SU-DHL-6 (cell line): ENCODE measurements around the gene RNF168.

Source experiments
- H2AFZ ChIP-seq: fragments of 200-600 bp; sonication (generic); 2 replicates; pipeline ENCODE4 v1.6.1; 2014; ENCODE audit warnings: low read depth, mild to moderate bottlenecking, moderate library complexity, mixed read lengths, antibody characterized with exemption, low read length; ENCODE audit not compliant: severe bottlenecking
- H3F3A ChIP-seq: fragments of 200-600 bp; shearing (Covaris generic); 2 replicates; pipeline ENCODE4 v1.6.0; 2016; ENCODE audit warnings: antibody characterized with exemption, mild to moderate bottlenecking; ENCODE audit not compliant: insufficient read depth
- H3K27ac ChIP-seq: fragments of 200-600 bp; sonication (generic); 2 replicates; pipeline ENCODE4 v1.5.1; 2016; ENCODE audit warnings: low read depth, mild to moderate bottlenecking, low read length, moderate library complexity, mixed read lengths
- H3K27me3 ChIP-seq: fragments of 200-600 bp; sonication (generic), shearing (Covaris generic); 2 replicates; pipeline ENCODE4 v1.6.0; 2014; ENCODE audit warnings: mild to moderate bottlenecking, low read length
- H3K36me3 ChIP-seq: fragments of 200-600 bp; sonication (generic); 2 replicates; pipeline ENCODE4 v1.6.1; 2014; ENCODE audit warnings: mild to moderate bottlenecking, low read length, mixed read lengths
- H3K4me2 ChIP-seq: fragments of 300-600, 200-600 bp; shearing (Covaris generic), sonication (generic); 2 replicates; pipeline ENCODE4 v1.6.0; 2014; ENCODE audit warnings: low read length, low read depth, mild to moderate bottlenecking; ENCODE audit not compliant: poor library complexity, severe bottlenecking
- H3K4me3 ChIP-seq: fragments of 200-600 bp; sonication (generic); 2 replicates; pipeline ENCODE4 v1.5.1; 2014; ENCODE audit warnings: antibody characterized with exemption, low read length, mild to moderate bottlenecking, mixed read lengths; ENCODE audit not compliant: insufficient read depth, poor library complexity, severe bottlenecking
- H3K79me2 ChIP-seq: fragments of 200-600 bp; sonication (generic); 2 replicates; pipeline ENCODE4 v1.6.1; 2014; ENCODE audit warnings: mild to moderate bottlenecking, low read length, moderate library complexity; ENCODE audit not compliant: insufficient read depth
- H3K9ac ChIP-seq: fragments of 200-600 bp; sonication (generic); 2 replicates; pipeline ENCODE4 v1.7.0; 2014; ENCODE audit warnings: mild to moderate bottlenecking, low read length
- H3K9me2 ChIP-seq: fragments of 200-600 bp; sonication (generic); replicated peaks from 2 replicates; pipeline ENCODE4 v1.6.1; 2014; ENCODE audit warnings: low read length; ENCODE audit not compliant: insufficient read depth
- H3K9me3 ChIP-seq: fragments of 200-600 bp; sonication (generic); 2 replicates; pipeline ENCODE4 v1.6.1; 2014; ENCODE audit warnings: low read length, mixed read lengths; ENCODE audit not compliant: insufficient read depth
- H4K20me1 ChIP-seq: fragments of 200-600 bp; sonication (generic); 2 replicates; pipeline ENCODE4 v1.6.1; 2014; ENCODE audit warnings: low read depth, mild to moderate bottlenecking, antibody characterized with exemption, low read length, moderate library complexity, mixed read lengths
- CTCF ChIP-seq: fragments of 200-600 bp; sonication (generic); IDR thresholded peaks from one replicate; pipeline ENCODE4 v1.5.1; 2017; ENCODE audit warnings: antibody characterized with exemption, mild to moderate bottlenecking, low read length, moderate library complexity; ENCODE audit not compliant: insufficient read depth, poor library complexity, severe bottlenecking
- EZH2phosphoT487 ChIP-seq: fragments of 200-600 bp; sonication (generic), shearing (Covaris generic); conservative IDR thresholded peaks from 2 replicates; pipeline ENCODE4 v1.6.1; 2018; ENCODE audit warnings: mild to moderate bottlenecking, antibody characterized with exemption, low read length, moderate library complexity, mixed read lengths

RNF168 gene

GRCh38 chr3:196498297-196498696 is 5.3 kb downstream of the RNF168 start:
- H3K4me3 ChIP-seq = no peak overlapping the region
- no peak overlapping the region for H3K4me2 ChIP-seq
- H3K36me3 ChIP-seq = peaks cover 14% of the 10 kb centered on the region; the same call in 1 of the 2 replicates
- no peak overlapping the region for H3K9ac ChIP-seq
- H2AFZ ChIP-seq = no peak overlapping the region
- H3F3A ChIP-seq = peaks cover 3% of the 10 kb centered on the region
- no peaks in the 10 kb centered on the region for H3K9me2 ChIP-seq
- H3K27me3 ChIP-seq = no peaks in the 10 kb centered on the region
- peaks cover 100% of the 10 kb centered on the region for H3K79me2 ChIP-seq
- H3K9me3 ChIP-seq = no peaks in the 10 kb centered on the region
- TF ChIP-seq CTCF (no peak), EZH2phosphoT487 (no peak)
- peaks cover 10% of the 10 kb centered on the region; the same call in 1 of the 2 replicates for H4K20me1 ChIP-seq
- H3K27ac ChIP-seq = no peak overlapping the region

GRCh38 chr3:196496183-196496582 is 7.4 kb downstream of the RNF168 start:
- no peaks in the 10 kb centered on the region for H3F3A ChIP-seq
- TF ChIP-seq EZH2phosphoT487 (no peak), CTCF (no peak)
- no peak overlapping the region for H3K4me3 ChIP-seq
- H3K27ac ChIP-seq = no peak overlapping the region
- H2AFZ ChIP-seq = no peak overlapping the region
- peaks cover 14% of the 10 kb centered on the region; the same call in 1 of the 2 replicates for H3K36me3 ChIP-seq
- H3K27me3 ChIP-seq = no peaks in the 10 kb centered on the region
- no peak overlapping the region for H3K4me2 ChIP-seq
- H3K9me3 ChIP-seq = no peaks in the 10 kb centered on the region
- peaks cover 99% of the 10 kb centered on the region for H3K79me2 ChIP-seq
- no peak overlapping the region for H3K9ac ChIP-seq
- H3K9me2 ChIP-seq = no peaks in the 10 kb centered on the region
- peaks cover 26% of the 10 kb centered on the region for H4K20me1 ChIP-seq

- peaks cover 32% of the 10 kb centered on the region for H4K20me1 ChIP-seq
- peaks cover 16% of the 10 kb centered on the region; the same call in 1 of the 2 replicates for H3K36me3 ChIP-seq
- no peak overlapping the region for H2AFZ ChIP-seq
- H3F3A ChIP-seq = no peaks in the 10 kb centered on the region
- H3K9me2 ChIP-seq = no peaks in the 10 kb centered on the region
- no peaks in the 10 kb centered on the region for H3K9me3 ChIP-seq
- no peak overlapping the region for H3K9ac ChIP-seq
- peaks cover 99% of the 10 kb centered on the region for H3K79me2 ChIP-seq
- no peak for TF ChIP-seq EZH2phosphoT487
- TF ChIP-seq CTCF = no peak
- H3K27ac ChIP-seq = no peak overlapping the region
- H3K4me2 ChIP-seq = no peak overlapping the region
- no peak overlapping the region for H3K4me3 ChIP-seq
- no peaks in the 10 kb centered on the region for H3K27me3 ChIP-seq
Measured at GRCh38 chr3:196493292-196493691, 10.3 kb downstream of the RNF168 start.
